M059J (cell line): Measurements from ENCODE around the gene NAXD. TPM values are rescaled to one million over a fixed set of nuclear protein-coding genes. Genes with fewer than 3 reads are reported as not detected.
A peak's percentile ranks its signal among the peaks of the same experiment; 100 is the strongest.
"Not testable (repeated sequence)": the region's sequence is repeated elsewhere in the genome, so short reads cannot be mapped to it uniquely, and the experiment has no call there.

Source experiments
- DNase-seq: peaks from one replicate; pipeline ENCODE4 v3.0.0-alpha.2; 2012; ENCODE audit warnings: low read depth
- total RNA-seq: library from RNA; depleted of rRNA; stranded (reverse); fragments of >200 nt; shearing (Covaris generic); gene quantifications from 2 replicates; pipeline ENCODE4 v1.2.3, GENCODE V29; 2014

The NAXD gene
- total RNA-seq, 1 experiment from 2014 or later: 22.2 TPM

DNA sequence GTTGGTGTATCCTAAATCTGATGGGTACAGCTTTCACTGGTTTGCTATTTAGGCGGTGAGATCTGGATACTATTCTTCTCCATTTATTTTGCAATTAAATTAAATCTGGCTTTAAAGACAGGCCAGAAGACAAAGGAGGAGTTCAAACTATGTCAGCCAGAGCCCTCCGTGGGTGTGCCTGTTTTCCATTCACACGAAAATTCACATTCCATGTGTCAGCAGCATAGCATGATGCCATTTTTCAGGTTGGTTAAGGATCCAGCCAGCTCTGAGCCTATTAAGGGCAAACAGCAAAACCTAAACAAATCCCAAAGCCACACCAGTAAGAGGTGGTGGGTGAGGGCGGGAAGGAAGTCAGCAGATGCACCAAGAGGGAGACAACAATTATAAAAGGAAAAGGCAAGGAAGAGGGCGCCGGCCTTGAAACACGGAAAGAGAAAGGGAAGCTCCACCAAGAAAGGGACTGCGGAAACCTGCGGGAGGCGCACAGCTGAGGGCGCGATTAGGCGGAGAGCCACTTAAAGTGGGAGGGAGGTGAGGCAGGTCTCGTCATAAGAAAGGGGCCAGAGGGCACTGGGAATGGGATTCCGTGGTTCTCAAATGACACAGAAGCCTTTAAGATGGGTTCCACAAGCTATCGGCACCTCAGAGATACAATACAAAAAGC, 47.6 kb downstream of the NAXD start:
- DNase-seq: no peak

DNA sequence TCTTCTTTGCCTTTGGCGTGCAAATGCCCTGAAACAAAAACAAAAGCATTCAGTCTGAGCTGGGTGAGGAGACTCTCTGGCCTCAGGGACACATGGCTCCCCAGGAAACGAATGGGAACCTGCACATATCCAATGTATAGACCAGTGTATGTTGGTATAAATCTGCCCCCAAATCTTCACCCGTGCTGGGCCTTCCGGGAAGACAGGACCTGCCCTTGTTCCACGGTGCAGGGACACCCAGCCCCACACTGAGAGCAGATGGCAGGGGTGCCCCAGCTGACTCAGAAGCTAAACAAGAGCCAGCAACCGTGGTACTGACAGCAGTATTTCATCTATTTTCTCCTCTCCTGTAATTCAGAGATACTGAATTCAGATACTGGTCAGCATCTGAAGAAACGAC, 48.1 kb downstream of the NAXD start:
- no peak for DNase-seq

DNA sequence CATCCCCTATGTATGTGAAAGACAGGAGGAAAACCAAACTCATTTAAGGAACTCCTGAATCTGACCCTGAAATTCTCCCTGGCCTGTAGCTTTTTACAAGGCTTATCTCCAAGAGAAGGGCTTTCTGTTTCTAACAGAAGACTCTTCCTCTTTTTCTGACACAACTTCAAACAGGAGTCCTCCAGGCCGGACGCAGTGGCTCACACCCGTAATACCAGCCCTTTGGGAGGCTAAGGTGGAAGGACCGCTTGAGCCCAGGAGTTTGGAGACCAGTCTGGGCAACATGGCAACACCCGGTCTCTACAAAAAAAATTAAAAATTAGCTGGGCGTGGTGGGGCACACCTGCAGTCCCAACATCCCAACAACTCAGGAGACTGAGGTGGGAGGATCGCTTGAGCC, 48.7 kb downstream of the NAXD start:
- no peak for DNase-seq

DNA sequence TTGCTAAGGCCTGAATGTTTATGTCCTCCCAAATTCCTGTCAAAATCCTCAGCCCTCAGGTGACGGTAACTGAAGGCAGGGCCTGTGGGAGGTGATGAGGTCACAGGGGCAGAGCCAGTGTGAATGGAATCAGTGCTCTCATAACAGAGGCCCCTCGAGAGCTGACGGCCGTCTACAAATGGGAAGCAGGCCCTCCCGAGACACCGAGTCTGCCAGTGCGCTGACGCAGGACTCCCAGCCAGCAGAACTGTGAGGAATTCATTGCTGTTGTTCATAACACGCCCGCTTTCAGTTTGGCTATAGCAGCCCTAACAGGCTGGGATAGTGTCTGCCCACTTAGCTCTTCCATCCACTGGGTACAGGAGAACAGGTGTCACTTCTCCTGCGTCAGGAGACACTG, 49.3 kb downstream of the NAXD start:
- no peak for DNase-seq

DNA sequence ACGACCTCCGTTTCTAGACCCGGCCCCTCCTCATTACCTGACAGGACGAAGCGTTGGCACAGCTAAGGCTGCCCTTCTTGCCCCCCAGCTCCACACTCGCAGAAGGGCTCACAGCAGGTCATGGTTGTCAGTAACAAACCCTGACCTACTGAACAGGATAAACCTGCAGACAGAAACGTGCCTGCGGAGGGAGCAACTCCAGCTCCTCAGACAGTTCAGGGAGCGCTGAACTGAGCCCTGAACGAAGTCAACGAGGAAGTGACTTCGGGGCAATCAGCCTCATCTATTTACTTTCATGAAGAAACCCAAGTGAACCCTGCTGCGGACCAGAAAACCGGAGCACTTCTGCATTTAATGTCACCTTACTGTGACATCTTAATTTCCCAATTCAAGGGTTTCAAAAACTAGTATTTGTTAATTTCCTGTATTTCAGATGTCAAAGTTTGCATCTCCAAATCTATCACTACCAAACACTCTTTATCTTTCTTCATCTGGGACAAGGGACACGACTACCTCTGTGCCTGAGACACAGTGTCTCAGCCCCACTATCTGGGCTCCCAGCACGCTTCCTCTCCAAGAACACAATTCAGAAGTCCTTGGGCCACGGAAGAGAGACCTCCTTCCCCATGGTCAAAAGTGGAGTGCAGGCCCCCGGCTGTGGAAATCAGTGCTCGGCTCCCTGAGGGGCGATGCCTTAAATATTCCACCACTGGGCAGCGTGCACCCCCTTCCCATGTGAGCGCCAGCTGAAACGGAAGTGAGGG, 50.3 kb downstream of the NAXD start:
- no peak for DNase-seq

DNA sequence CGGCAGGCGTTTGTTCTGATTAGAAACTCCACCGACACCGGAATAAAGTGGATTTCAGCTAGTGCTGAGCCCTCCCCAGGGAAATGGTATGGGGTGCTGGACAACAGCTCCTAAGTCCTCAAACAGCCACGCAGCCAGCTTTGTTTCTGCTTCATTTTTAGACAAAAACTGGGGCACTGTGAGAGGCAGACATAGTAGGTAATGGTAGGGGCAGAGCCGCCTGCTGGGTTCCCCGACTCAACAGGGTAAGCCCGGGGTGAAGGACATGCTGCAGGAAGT, 50.8 kb downstream of the NAXD start:
- DNase-seq: no peak

DNA sequence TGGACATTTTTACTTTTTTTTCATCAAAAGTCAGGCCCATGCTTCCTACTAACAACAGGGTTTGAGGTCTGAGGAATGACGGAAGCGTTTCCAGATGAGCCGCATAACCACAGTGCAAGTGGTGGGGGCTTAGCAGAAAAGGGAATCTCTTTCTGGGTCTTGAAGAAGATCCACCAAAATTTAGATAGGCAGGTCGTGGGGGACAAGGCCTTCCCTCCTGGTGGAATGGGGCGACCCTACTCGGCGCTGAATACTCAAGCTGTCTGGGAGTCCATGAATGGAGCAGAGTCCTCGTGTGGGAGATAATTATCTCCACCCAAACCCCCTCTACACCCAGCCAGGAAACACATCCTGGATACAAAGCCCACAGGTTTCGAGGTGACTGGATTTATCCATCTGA, 53.7 kb downstream of the NAXD start:
- DNase-seq: no peak

DNA sequence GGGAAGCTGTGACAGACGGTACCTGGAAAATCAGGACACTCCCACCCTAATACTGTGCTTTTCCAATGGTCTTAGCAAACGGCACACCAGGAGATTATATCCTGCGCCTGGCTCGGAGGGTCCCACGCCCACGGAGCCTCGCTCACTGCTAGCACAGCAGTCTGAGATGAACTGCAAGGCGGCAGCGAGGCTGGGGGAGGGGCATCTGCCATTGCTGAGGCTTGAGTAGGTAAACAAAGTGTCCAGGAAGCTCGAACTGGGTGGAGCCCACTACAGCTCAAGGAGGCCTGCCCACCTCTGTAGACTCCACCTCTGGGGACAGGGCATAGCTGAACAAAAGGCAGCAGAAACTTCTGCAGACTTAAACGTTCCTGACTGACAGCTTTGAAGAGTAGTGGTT, 54.5 kb downstream of the NAXD start:
- not testable (repeated sequence) for DNase-seq

DNA sequence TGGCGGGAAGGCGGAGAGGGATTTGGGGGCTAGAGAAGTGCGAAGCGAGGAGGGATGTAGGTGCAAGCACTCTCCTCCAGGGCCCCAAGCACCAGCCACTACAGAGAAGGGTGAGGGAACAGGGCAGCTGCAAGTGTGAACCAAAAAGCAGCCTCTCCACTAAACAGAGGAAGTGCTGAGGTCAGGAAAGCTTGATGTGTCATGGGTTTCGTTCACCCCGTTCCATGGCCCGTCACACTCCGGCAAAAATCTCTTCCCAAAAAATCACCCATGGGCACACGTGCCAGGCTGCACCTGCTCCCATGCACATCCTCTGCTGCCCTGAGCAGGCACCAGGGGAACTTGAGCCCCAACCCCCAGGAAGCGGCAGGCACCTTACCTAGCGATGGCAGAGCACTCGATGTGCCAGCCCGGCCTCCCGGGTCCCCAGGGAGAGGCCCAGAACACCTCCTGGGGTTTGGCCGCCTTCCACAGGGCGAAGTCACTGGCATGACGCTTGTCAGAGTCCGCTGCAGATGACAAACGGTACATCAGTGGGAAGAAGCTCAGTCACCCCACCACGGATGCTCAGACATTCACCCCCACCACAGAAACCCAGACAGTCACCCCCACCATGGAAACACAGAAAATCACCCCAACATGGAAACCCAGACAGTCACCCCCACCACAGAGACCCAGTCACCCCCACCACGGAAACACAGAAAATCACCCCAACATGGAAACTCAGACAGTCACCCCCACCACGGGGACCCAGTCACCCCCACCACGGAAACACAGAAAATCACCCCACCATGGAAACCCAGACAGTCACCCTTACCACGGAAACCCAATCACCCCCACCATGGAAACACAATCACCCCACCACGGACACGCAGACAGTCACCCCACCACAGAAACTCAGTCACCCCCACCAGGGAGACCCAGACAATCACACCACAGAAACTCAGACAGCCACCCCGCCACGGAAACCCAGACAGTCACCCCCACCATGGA, 61.5 kb downstream of the NAXD start:
- DNase-seq: no peak

DNA sequence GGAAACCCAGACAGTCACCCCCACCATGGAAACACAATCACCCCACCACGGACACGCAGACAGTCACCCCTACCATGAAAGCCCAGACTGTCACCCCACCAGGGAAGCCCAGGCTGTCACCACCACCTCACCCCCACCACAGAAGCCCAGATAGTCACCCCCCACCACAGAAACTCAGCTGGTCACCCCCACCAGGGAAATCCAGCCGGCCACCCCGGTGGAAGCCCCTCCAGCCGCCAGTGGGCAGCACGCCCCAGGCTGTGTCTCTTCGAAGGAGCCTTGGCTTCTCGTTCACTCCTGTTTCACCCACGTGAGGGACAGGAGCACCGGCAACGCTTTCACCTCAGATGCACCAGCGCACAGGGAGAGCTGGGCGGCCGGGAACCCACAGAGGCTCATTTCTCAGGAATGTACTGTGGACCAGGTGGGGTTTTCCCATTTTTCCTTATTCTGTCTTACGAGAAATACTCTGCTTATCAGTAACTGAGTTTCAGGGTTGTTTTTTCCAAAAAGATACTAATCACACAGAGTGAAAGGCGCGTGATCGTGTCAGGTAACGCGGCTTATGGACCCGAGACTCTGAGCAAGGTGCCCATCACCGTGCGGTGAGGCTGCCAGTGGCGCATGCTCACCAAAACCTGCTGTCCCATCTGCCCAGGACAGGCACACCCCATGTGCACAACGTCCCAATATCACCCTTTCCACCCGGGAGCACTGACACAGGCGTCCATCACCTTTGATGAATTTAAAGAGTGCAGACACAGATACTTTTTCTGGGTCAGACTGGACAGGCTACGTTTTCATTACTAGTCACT, 62.6 kb downstream of the NAXD start:
- DNase-seq: no peak

DNA sequence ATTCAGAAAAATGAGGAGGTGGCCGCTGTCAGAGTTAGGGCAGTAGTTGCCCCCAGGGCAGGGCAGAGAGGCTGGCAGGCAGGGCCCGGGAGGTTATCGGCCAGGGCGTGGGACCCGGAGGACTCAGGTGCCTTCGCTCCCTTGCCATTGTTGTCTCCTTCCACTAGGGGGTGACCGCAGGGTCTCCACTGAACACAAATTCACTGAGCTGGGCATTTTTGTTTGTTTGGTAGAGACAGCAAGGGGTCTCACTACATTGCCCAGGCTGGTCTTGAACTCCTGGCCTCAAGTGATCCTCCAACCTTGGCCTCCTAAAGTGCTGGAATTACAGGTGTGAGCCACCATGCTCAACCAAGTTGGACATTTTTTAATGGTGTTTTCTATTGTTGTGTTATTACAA, 65.5 kb downstream of the NAXD start:
- no peak for DNase-seq

DNA sequence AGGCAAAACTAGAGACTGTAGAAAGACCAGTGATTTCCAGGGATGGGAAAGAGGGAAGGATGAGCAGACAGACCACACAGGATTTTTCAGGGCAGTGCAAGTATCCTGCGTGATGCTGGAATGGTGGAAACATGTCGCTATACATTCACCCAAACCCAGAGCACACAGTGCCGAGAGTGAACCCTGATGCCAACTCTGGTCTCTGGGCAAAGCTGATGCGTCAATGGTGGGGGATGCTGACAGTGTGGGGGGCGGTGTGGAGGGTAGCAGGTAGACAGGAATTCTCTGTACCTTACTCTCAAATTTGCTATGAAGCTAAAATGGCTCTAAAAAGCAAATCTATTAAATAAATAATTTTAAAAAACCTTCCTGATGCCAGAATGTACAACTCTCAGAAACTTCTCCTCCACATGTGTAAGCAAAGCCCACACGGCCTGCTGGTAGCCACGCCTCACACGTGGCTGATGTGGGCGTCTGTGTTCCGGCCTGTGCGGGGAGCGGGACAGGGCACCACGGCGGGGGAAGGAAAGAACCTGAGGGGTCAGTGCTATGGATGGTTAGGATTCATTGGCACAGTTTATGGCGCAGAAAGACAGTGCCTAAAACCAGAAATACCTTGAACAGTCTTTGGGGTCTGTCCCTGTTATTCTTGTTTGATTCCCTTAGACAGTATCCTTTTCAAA, 66.7 kb downstream of the NAXD start:
- no peak for DNase-seq

DNA sequence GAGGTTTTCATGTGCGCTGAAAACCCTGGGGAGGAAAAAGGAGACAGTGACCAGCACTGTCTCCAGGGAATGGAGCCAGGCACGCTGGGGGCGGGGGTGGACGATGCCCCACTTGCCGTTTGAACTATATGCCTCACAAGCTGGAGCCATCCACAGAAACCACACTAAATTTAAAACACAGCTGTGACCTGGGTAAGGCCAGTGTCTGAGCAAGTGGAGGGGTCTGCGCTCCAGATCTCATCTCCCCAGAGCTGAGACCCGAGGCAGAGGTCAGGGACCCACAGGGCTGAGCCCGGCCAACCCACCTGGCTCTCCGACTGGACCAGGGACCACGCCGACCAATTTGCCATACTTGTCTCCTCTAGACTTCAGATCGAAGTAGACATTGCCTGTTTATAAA, 67.4 kb downstream of the NAXD start:
- no peak for DNase-seq

DNA sequence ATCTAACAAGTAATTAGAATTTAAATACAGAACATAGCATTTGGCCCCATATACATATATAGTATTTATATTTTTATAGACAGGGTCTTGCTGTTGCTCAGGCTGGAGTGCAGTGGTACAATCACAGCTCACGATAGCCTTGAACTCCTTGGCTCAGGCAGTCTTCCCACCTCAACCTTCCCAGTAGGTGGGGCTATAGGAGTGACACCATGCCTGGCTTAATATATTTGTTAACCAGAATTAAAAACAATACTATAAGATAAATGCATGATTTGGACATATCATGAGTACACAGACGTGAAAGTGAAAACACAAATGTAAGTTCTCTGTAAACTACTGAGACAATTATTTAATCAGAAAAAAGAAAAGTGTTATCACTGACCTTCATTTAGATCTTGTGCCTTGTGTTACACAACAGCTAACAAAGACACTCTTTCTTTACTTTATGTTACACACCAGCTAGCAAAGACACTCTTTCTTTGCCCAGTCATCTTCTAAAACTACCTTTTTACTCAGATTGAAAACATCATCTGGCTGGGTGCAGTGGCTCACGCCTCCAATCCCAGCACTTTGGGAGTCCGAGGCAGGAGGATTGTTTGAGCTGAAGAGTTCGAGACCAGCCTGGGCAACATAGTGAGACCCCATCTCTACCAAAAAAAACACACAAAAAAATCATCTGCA, 68.0 kb downstream of the NAXD start:
- DNase-seq: peak; percentile 12

DNA sequence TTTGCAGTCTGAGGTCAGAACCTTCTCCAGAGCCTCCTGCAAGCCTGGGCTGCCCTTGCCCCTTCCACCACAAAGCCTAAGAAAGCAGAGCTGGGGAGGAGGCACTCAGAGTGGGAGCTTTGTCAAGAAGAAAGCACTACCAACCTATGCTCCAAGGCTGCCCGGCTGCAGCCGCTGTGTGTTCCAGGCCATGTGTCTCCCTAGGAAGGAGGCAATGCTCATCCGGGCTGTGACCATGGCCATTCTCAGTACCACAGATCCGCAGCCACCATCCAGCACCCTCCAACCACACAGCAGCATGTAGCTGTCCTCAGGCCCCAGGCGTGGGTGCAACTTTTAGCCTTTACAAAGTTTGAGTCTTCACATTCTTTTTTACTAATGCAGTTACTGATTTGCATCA, 68.6 kb downstream of the NAXD start:
- DNase-seq: no peak

DNA sequence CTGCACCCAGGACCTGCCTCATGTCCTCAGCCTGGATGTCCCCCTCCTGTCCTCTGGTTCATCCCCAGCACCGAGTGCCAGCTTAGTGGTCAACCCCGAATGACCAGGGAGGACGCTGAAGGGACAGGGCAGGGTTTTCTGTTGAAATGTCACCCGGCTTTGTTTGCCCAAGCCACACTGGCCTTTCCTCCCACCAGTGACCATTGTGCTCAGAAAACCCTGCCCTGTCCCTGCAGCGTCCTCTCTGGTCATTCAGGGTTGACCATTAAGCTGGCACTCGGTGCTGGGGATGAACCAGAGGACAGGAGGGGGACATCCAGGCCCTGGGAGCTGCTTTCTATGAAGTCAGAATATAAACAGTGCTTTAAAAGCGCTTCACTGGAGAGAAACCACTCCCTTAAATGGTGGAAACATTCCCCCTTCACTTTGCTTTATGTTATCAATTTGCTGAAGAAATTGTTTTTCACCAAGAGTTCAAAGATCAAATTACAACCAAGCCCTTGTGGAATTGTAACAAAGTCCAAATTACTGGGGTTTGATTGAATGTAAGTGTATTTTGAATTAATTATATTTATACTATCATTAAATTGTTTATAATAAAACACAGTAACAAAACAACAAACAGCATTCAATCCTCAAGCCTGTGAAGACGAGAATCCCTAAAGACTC, 69.2 kb downstream of the NAXD start:
- no peak for DNase-seq

DNA sequence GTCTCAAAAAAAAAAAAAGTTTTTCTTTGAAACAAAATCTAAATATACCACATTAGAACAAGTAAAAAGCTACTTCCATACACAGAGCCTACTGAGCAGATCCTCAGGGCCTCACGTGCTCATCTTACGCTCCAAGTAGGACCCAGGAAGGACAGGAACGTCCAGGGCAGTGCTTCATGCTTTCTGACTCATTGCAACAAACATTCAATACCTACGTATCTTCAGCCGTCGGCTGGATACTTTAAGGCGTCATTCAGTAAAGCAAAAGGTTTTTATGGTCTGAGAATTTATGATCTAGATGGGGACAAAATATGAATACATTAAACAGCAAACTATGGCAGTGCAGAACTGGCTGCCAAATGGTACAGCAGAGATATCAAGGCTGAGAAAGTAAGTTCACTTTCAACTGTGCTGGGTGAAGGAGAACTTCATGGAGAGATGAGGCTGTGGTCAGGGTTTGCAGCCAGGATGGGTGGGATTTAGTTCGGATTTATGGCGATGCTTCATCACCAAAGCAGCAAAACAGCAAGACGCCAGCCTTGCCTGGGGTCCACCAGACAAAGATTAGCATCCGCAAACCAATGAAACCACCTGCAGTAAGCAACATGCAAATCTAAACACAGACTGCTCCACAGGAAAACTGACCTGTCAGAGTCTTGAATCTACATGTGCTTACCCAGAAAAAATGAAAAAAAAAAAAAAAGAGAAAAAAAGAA, 70.1 kb downstream of the NAXD start:
- no peak for DNase-seq

DNA sequence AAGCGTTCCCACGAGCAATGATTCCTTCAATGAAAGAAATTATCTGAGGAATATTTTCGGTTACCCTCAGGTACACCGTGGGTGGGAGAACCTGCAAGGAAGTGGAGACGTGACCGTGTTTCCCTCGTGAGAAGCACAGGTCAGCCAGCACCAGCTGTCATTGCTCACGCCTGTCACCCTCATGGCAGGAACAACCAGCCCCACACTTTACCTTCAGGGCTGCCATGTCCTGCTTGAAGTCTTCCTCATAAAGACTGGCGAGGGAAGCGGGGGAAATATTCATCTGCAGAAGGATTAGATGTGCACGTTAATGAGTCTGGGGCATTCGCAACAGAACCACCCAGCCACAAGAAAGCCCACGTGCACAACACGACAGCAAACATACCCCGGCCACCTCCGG, 72.4 kb downstream of the NAXD start:
- DNase-seq: no peak

DNA sequence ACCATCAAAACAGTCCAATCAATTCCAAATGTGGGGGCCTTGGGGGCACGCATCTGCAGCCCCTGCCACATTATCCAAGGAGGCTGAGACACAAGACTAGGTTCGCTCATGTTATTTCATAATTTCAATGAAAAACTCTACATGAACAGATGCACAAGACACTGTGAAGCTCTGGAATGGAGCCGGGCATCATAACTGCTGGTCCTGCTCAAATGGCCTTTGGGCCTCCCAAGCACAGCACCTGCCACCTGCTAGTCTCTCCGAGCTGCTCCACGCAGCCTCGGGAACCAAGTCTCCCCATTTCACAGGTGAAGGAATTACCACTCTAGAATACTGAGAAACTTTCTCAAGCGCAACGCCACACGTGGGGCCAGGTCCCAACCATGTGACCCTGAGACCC, 73.7 kb downstream of the NAXD start:
- DNase-seq: no peak
